Breast epithelium (tissue), 4 donors: Measurements from ENCODE around the gene CFAP65. TPM values are rescaled to one million over a fixed set of nuclear protein-coding genes. Genes with fewer than 3 reads are reported as not detected.

ENCODE experiments used
- DNase-seq, 2 donors: peaks; one replicate each; pipeline ENCODE4 v3.0.0-alpha.2; 2019; ENCODE audit warnings: low spot score in 2 of 2
- H3K27ac ChIP-seq, 2 donors: fragments of 200-600 bp; sonication (generic) in 1 of 2; one replicate each; pipeline ENCODE4 v1.5.1; 2016 to 2019; ENCODE audit warnings: mild to moderate bottlenecking in 1 of 2
- H3K27me3 ChIP-seq, 2 donors: fragments of 200-600 bp; sonication (generic) in 1 of 2; one replicate each; pipeline versions ENCODE4 v1.5.1 to v1.6.0; 2017 to 2019; ENCODE audit warnings: control low read depth in 1 of 2, mild to moderate bottlenecking in 1 of 2
- H3K36me3 ChIP-seq: fragments of 200-600 bp; one replicate; pipeline ENCODE4 v1.5.1; 2019
- H3K4me1 ChIP-seq, 2 donors: fragments of 200-600 bp; sonication (generic); one replicate each; pipeline ENCODE4 v1.5.1; 2016 to 2019; ENCODE audit warnings: control low read depth in 1 of 2
- H3K4me3 ChIP-seq, 3 donors: fragments of 200-600 bp; sonication (generic); 1 replicate in 2 of 3; 2 replicates in 1 of 3; pipeline ENCODE4 v1.5.1; 2016 to 2019; ENCODE audit warnings: mild to moderate bottlenecking in 3 of 3, moderate library complexity in 2 of 3
- H3K9me3 ChIP-seq, 2 donors: fragments of 200-600 bp; sonication (generic) in 1 of 2; one replicate each; pipeline ENCODE4 v1.5.1; 2016 to 2019; ENCODE audit warnings: control low read depth in 1 of 2
- POLR2A ChIP-seq: fragments of 450-650 bp; IDR thresholded peaks from one replicate; pipeline ENCODE4 v1.6.1; 2016; ENCODE audit warnings: antibody characterized with exemption, mild to moderate bottlenecking, moderate library complexity
- POLR2AphosphoS5 ChIP-seq, 3 donors: sonication (generic); formaldehyde crosslinking; IDR thresholded peaks; one replicate each; pipeline ENCODE4 v1.6.1; 2017; ENCODE audit warnings: antibody characterized with exemption in 3 of 3
- intact Hi-C: fragments of 100-400 bp; cut with DNase I; formaldehyde crosslinking; loops from one replicate; pipeline ENCODE4 v1.15.1; 2023; ENCODE audit warnings: low total_unique reads
- total RNA-seq, 3 donors: library from RNA; depleted of rRNA; stranded (reverse); fragments of >200 nt; gene quantifications; one replicate each; pipeline ENCODE4 v1.1.0, GENCODE V29; 2016
- TF ChIP-seq, protein P1 (sequence below), 3 donors: fragments of 450-650 bp; IDR thresholded peaks; one replicate each; pipeline ENCODE4 v1.5.1; 2016 to 2017; ENCODE audit warnings: antibody characterized with exemption in 3 of 3, mild to moderate bottlenecking in 3 of 3, moderate library complexity in 3 of 3

CFAP65 gene
- total RNA-seq, 3 donors from 2014 or later = 0.33 TPM; not detected in 2

DNA sequence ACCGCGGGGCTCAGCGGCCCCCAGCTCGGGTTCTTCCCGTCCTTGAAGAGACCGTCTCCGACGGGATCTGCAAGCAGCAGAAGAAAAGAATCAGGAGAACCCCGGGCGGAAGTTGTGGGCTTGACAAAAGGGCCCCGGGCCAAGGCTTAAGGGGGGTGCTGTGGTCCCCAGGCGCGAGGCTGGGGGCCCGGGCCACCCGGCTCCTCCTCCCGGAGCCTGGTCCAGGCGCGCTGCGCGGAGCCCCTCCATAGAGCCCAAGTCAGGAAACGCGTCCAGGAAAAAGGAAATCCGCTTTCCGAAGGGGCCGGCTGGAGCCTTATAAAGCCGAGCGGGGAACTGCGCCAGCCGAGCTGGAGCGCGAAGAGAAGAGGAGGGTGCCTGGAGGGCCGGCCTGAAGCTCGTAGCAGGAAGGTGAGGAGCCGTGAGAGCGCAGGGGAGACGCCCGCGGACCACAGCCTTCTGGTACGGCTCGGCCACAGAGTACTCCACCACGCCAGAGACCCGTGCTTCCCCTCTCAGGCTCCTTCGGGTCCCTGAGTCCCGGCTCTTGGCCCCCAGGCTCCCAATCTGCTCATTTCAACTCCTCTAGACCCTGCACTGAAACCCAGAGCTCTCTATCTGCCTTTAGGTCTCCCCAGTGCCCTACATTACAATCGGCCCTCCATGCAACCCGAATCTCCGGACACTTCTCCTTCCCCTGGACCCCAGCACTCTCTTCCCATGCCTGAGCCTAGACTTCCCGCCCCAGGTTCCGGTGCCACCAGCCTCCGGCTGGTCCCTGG, 56.9 kb downstream of the CFAP65 start:
- no peak overlapping the region for H3K27ac ChIP-seq
- no peak for DNase-seq
- TF ChIP-seq POLR2A (no peak), POLR2AphosphoS5 (IDR thresholded peaks at IDR 0.05) (no peak)
- TF ChIP-seq, protein P1, sequence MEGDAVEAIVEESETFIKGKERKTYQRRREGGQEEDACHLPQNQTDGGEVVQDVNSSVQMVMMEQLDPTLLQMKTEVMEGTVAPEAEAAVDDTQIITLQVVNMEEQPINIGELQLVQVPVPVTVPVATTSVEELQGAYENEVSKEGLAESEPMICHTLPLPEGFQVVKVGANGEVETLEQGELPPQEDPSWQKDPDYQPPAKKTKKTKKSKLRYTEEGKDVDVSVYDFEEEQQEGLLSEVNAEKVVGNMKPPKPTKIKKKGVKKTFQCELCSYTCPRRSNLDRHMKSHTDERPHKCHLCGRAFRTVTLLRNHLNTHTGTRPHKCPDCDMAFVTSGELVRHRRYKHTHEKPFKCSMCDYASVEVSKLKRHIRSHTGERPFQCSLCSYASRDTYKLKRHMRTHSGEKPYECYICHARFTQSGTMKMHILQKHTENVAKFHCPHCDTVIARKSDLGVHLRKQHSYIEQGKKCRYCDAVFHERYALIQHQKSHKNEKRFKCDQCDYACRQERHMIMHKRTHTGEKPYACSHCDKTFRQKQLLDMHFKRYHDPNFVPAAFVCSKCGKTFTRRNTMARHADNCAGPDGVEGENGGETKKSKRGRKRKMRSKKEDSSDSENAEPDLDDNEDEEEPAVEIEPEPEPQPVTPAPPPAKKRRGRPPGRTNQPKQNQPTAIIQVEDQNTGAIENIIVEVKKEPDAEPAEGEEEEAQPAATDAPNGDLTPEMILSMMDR (IDR thresholded peaks at IDR 0.05) = no peak

DNA sequence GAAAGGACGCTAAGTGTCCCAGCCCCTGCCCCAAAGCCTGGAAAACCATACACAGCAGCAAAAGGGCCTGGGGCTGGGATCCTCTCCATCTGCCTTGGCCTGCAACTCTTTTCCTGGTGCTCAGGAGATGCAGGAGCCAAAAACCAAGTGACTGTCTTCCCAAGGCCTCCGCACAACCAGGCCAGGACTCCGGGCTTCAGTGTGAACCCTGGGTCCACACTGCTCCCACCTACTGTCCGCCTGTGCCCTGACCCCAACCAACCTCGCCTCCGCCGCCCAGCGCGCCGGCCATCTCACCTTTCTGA, 57.4 kb downstream of the CFAP65 start:
- Histone ChIP-seq H3K9me3 (no peaks in the 10 kb centered on the region), H3K4me3 (peak overlapping the region in 1 of 3 donors; percentile 54), H3K36me3 (no peaks in the 10 kb centered on the region), H3K27me3 (peaks cover 8 to 97% of the 10 kb centered on the region in 2 donors), H3K27ac (no peak overlapping the region), H3K4me1 (peaks cover 10% of the 10 kb centered on the region in 2 donors)
- TF ChIP-seq POLR2A = no peak
- TF ChIP-seq, protein P1 (IDR thresholded peaks at IDR 0.05) = no peak
- TF ChIP-seq POLR2AphosphoS5 (IDR thresholded peaks at IDR 0.05) = no peak
- DNase-seq = no peak
- intact Hi-C loops = no loop called here

More for the DNA sequence above, 56.9 kb downstream of the CFAP65 start:
- peaks cover 10% of the 10 kb centered on the region in 2 donors for H3K4me1 ChIP-seq
- peaks cover 8 to 97% of the 10 kb centered on the region in 2 donors for H3K27me3 ChIP-seq
- H3K36me3 ChIP-seq = no peaks in the 10 kb centered on the region
- intact Hi-C loops = no loop called here
- peak overlapping the region in 2 of 3 donors; percentile 20 to 54 for H3K4me3 ChIP-seq
- no peaks in the 10 kb centered on the region for H3K9me3 ChIP-seq

DNA sequence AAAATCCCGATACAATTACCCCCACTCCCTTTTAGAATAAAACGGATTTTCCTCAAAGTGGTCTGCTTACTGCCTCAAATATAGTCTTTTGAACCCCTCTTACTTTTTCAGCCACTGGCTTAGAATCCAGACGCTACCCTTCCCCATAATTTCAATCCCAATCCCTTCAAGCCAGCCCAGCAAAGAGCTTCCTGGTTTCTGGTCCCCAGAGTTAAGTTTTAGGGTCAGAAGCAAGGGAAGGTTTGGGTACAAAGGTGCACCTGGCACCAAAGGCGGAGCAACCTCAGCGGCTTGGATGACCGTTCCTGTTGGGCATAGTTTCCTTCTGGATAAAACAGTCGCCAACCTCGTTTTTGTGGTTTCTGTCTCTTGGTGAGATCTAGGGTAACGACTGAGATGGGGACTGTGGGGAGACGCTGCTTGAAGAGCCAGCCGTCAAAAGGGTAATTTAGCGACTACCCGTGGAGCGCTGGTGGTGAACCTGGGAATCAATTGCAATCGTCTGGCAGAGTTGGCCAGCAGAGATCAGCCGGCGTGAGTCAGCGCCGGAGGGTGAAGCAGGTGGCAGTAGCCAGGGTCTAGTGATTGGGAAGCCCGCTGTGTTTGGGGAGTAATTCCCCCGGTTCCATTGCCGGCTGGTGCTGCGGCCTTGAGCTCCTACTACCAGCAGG, 57.9 kb downstream of the CFAP65 start:
- H3K27ac ChIP-seq = no peak overlapping the region
- DNase-seq = no peak
- H3K9me3 ChIP-seq = no peaks in the 10 kb centered on the region
- H3K36me3 ChIP-seq = no peaks in the 10 kb centered on the region
- H3K4me1 ChIP-seq = peaks cover 10% of the 10 kb centered on the region in 2 donors
- TF ChIP-seq, protein P1 (IDR thresholded peaks at IDR 0.05) = no peak
- no peak for TF ChIP-seq POLR2A
- TF ChIP-seq POLR2AphosphoS5 (IDR thresholded peaks at IDR 0.05) = no peak
- intact Hi-C loops = no loop called here
- peaks cover 8 to 97% of the 10 kb centered on the region in 2 donors for H3K27me3 ChIP-seq
- no peak overlapping the region for H3K4me3 ChIP-seq

DNA sequence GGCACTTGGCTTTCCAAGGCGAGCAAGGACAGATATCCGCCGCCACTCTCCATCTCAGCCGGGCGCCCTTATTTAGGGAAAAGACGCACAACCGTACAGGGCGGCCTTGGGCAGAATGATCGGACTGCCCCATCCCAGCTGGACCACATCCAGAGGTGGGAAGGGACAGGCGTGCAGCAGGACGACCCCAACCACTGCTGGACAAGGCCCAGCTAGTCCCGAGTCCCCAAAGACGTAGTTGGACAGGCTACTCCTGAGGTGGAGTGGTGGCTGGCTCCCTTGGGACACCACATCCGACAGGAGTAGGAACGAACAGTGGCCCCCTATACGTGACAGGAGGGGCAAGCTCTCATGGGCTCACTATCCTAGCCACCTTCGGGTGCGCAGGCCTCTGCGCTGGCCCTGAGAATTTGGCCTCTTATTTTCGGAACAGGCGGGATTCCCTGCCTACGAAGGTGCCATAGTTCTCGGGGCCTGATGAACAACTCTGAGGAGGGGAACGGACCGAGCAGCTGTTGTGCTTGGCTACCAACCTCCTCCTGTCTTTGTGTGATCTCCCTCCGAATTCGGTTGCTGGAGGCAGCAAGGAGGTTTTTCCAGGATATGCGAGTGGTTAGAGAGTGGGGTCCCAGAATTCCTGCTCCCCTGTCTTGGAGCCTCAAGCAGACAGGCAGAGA, 58.6 kb downstream of the CFAP65 start:
- H3K27me3 ChIP-seq = peaks cover 8 to 99% of the 10 kb centered on the region in 2 donors
- H3K4me1 ChIP-seq = peaks cover 10% of the 10 kb centered on the region in 2 donors
- DNase-seq = no peak
- H3K36me3 ChIP-seq = no peaks in the 10 kb centered on the region
- H3K27ac ChIP-seq = no peak overlapping the region
- peak overlapping the region in 2 of 3 donors; percentile 35 to 63 for H3K4me3 ChIP-seq
- H3K9me3 ChIP-seq = no peaks in the 10 kb centered on the region
- TF ChIP-seq, protein P1 (IDR thresholded peaks at IDR 0.05) = no peak
- TF ChIP-seq POLR2AphosphoS5 (IDR thresholded peaks at IDR 0.05) (no peak), POLR2A (no peak)
- intact Hi-C loops = no loop called here
